Astrocyte of the spinal cord (primary cell): Measurements from ENCODE around the gene MPDZ.
A peak's percentile ranks its signal among the peaks of the same experiment; 100 is the strongest.

ENCODE experiments used
- DNase-seq: peaks from one replicate; pipeline ENCODE4 v3.0.0; 2011; ENCODE audit warnings: low read depth, low spot score
- H3K4me3 ChIP-seq: 2 replicates; pipeline ENCODE4 v1.5.1; 2011; ENCODE audit warnings: low read depth, mild to moderate bottlenecking, low read length, moderate library complexity
- CTCF ChIP-seq: IDR thresholded peaks from 2 replicates; pipeline ENCODE4 v1.5.1; 2012; ENCODE audit warnings: low read depth, mild to moderate bottlenecking, low read length, inconsistent platforms
- in situ Hi-C: cut with HindIII; loops from 2 replicates; pipeline ENCODE4 v1.10.0; 2017; ENCODE audit warnings: low sequenced_read_pairs

MPDZ gene

DNA sequence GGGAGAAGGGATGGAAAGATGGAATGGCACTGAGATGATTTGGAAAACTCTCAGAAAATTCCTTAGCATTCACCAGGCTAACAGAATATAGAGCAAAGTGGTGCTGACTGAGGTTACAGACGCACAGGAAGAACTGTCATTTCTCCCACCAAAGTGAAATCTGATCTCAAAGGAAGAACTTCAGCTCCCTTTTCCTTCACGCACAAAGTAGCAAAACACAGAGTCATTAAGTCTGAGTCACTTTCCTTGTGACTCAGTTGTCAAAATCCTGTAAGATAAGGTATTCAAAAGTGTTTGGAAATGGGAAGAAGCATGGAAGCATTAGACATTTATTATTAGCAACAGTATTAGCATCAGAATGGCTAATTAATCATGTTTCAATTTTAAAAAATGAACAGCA is 11.7 kb downstream of the MPDZ start:
- H3K4me3 ChIP-seq, result no peak overlapping the region
- DNase-seq, result peak; percentile 91
- in situ Hi-C loops, result no loop called here
- TF ChIP-seq CTCF, result no peak

GRCh38 chr9:13266167-13266566 is 13.3 kb downstream of the MPDZ start:
- H3K4me3 ChIP-seq, result no peak overlapping the region
- in situ Hi-C loops, result no loop called here

DNA sequence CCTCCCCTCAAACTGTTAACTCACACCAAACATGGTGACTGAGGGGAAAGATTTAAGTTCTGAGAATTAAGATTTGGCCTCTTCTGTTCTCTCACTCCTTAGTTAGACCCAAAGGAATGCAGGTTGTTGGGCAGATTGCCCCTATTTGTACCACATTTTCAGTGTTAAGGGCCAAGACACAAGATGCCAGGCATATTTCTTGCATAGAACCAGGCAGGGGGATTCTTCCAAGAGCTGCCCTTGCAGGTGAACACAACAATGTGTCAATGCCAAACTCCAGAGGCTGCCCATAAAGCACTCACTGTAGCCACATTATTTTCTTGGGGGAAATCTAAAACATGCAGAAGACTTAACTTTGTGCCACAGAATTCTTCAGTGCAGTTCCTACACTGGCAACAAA is 14.7 kb downstream of the MPDZ start:
- in situ Hi-C loops, result no loop called here
- peak; percentile 37 for DNase-seq
- TF ChIP-seq CTCF, result no peak
- no peak overlapping the region for H3K4me3 ChIP-seq

More at GRCh38 chr9:13266167-13266566, 13.3 kb downstream of the MPDZ start:
- peak; percentile 85 for DNase-seq
- TF ChIP-seq CTCF, result no peak

DNA sequence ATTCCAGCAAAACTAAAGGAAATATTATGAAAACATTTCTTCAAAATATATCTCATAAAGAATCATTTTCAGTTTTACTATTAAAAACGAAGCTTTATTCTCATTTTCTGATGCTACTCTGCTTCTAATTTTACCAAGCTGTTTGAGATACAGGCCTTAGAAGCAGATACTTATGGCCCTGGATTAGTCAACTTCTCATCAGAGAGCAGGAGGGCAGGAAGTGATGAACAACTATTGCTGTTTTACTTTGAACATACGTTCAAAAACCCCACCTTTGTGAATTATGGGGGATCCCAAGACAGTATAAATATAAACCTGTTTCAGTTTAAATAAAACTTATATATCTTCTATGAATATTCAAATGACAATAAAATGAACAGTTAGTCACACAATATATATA is 16.0 kb downstream of the MPDZ start:
- in situ Hi-C loops, result no loop called here
- no peak for DNase-seq
- TF ChIP-seq CTCF, result no peak
- H3K4me3 ChIP-seq, result no peak overlapping the region

DNA sequence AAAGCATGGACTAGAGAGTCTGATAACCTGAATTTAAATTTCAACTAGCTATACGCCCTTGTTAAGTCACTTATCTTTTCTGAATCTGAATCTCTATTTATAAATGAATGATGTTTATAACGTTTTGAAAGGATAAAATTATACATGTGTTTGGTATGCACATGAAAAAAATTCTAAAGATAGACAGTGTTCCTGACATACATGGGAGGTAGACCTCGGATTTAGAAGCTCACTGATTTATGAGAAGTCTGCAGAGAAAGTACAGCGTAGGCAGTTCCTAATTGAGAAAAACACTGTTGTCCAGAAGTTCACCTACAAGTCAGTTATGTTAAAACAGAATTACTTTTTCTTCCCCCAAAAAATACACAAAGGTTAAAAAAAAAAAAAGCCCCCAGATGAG is 26.6 kb downstream of the MPDZ start:
- H3K4me3 ChIP-seq, result no peak overlapping the region
- no peak for TF ChIP-seq CTCF
- in situ Hi-C loops, result no loop called here
- DNase-seq, result no peak

DNA sequence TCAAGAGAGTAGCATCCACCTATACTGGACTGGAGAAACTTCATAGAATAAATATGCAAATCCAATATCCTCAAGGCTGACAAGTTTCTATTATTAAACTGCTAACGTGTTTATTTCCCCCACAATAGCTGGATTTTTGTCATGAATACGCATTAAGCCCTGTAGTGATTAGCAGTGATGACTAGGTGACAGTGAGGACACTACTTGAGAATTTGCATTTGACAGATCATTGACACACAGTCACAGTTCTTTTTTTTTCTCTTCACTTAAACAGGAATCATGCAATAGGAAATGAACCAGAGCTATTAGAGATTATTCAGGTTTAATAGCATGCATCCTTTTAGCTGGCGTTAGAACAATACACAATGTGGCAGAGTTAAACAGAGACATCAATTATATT is 35.3 kb downstream of the MPDZ start:
- TF ChIP-seq CTCF, result no peak
- no peak overlapping the region for H3K4me3 ChIP-seq
- no peak for DNase-seq
- in situ Hi-C loops, result no loop called here

GRCh38 chr9:13241283-13241682 is 38.2 kb downstream of the MPDZ start:
- TF ChIP-seq CTCF, result no peak
- H3K4me3 ChIP-seq, result no peak overlapping the region
- in situ Hi-C loops, result no loop called here
- no peak for DNase-seq
